ENCODE measurements around the gene C16orf95.
"Not testable (repeated sequence)": the region's sequence is repeated elsewhere in the genome, so short reads cannot be mapped to it uniquely, and the experiment has no call there.

The C16orf95 gene

GRCh38 chr16:87316923-87317749, at the start of gene C16orf95:
C16orf95 (minus strand) TSS chr16:87317392; CDS start chr16:87317242, 150 bp downstream.
- DNase-seq, result peak; percentile 94 to 96

- DNase-seq, result no peak
Observed at GRCh38 chr16:87366930-87367329, 49.7 kb upstream of the C16orf95 start.

GRCh38 chr16:87366288-87366687, 49.1 kb upstream of the C16orf95 start:
- no peak for DNase-seq

GRCh38 chr16:87365021-87365713, 48.0 kb upstream of the C16orf95 start:
- DNase-seq, result no peak

- no peak for DNase-seq
Observed at GRCh38 chr16:87363771-87364455, 46.7 kb upstream of the C16orf95 start.

GRCh38 chr16:87362828-87363559, 45.8 kb upstream of the C16orf95 start:
- not testable (repeated sequence) for DNase-seq

GRCh38 chr16:87361916-87362619, 44.9 kb upstream of the C16orf95 start:
- DNase-seq, result no peak

- DNase-seq, result no peak
Observed at GRCh38 chr16:87360862-87361610, 43.8 kb upstream of the C16orf95 start.

GRCh38 chr16:87359121-87359520, 41.9 kb upstream of the C16orf95 start:
- DNase-seq, result no peak

GRCh38 chr16:87358696-87359095, 41.5 kb upstream of the C16orf95 start:
- DNase-seq, result no peak

- no peak for DNase-seq
Observed at GRCh38 chr16:87358250-87358649, 41.1 kb upstream of the C16orf95 start.

- DNase-seq, result no peak
Observed at GRCh38 chr16:87356491-87356853, 39.3 kb upstream of the C16orf95 start.

- DNase-seq, result no peak
Observed at GRCh38 chr16:87353613-87354012, 36.4 kb upstream of the C16orf95 start.

GRCh38 chr16:87352818-87353217, 35.6 kb upstream of the C16orf95 start:
- DNase-seq, result no peak

GRCh38 chr16:87351320-87351698, 34.1 kb upstream of the C16orf95 start:
- no peak for DNase-seq

GRCh38 chr16:87350681-87351319, 33.6 kb upstream of the C16orf95 start:
- DNase-seq, result no peak

- no peak for DNase-seq
Observed at GRCh38 chr16:87350031-87350430, 32.8 kb upstream of the C16orf95 start.

GRCh38 chr16:87348616-87349157, 31.5 kb upstream of the C16orf95 start:
- DNase-seq, result no peak

- DNase-seq, result no peak
Observed at GRCh38 chr16:87347932-87348615, 30.9 kb upstream of the C16orf95 start.

GRCh38 chr16:87346517-87347060, 29.4 kb upstream of the C16orf95 start:
- DNase-seq, result no peak

Measured in activated CD4-positive, alpha-beta T cell treated with anti-CD3 and anti-CD28 coated beads, Interleukin-2, amount 50 U/mL, for 4 hours (primary cell).